OCI-LY1 (cell line): Measurements from ENCODE around the gene GRAP2.

Experiments used
- H2AFZ ChIP-seq: fragments of 200-600 bp; sonication (generic), shearing (Covaris generic); 2 replicates; pipeline ENCODE4 v1.6.0; 2014; ENCODE audit warnings: antibody characterized with exemption, mild to moderate bottlenecking, low read length
- H3F3A ChIP-seq: fragments of 200-600 bp; sonication (generic), shearing (Covaris generic); 2 replicates; pipeline ENCODE4 v1.6.0; 2014; ENCODE audit warnings: mild to moderate bottlenecking, antibody characterized with exemption, low read length, moderate library complexity; ENCODE audit not compliant: insufficient read depth
- H3K27ac ChIP-seq: fragments of 200-600 bp; sonication (generic); 2 replicates; pipeline ENCODE4 v1.5.1; 2014; ENCODE audit warnings: low read length, mixed run types, mild to moderate bottlenecking, low read depth; ENCODE audit not compliant: poor library complexity, severe bottlenecking
- H3K27me3 ChIP-seq: fragments of 200-600 bp; sonication (generic); 2 replicates; pipeline ENCODE4 v1.6.0; 2014; ENCODE audit warnings: antibody characterized with exemption, mild to moderate bottlenecking, low read length, moderate library complexity; ENCODE audit not compliant: insufficient read depth
- H3K36me3 ChIP-seq: fragments of 200-600 bp; sonication (generic); 2 replicates; pipeline ENCODE4 v1.6.1; 2014; ENCODE audit warnings: mild to moderate bottlenecking, antibody characterized with exemption, low read length, moderate library complexity, mixed read lengths; ENCODE audit not compliant: insufficient read depth
- H3K4me1 ChIP-seq: fragments of 200-600 bp; sonication (generic); 2 replicates; pipeline ENCODE4 v1.5.1; 2014; ENCODE audit warnings: mild to moderate bottlenecking, low read length, moderate library complexity; ENCODE audit not compliant: insufficient read depth, severe bottlenecking
- H3K4me2 ChIP-seq: fragments of 200-600 bp; sonication (generic), shearing (Covaris generic); 2 replicates; pipeline ENCODE4 v1.6.1; 2014; ENCODE audit warnings: low read length
- H3K4me3 ChIP-seq: fragments of 200-600 bp; sonication (generic); 2 replicates; pipeline ENCODE4 v1.5.1; 2014; ENCODE audit warnings: low read length, low read depth, mild to moderate bottlenecking, mixed read lengths; ENCODE audit not compliant: poor library complexity, severe bottlenecking
- H3K79me2 ChIP-seq: fragments of 200-600 bp; shearing (Covaris generic); 2 replicates; pipeline ENCODE4 v1.6.1; 2016; ENCODE audit warnings: mixed run types, low read length, mixed read lengths; ENCODE audit not compliant: insufficient read depth
- H3K9ac ChIP-seq: fragments of 200-600 bp; sonication (generic), shearing (Covaris generic); 2 replicates; pipeline ENCODE4 v1.6.1; 2014; ENCODE audit warnings: mild to moderate bottlenecking, low read length, mixed read lengths
- H3K9me2 ChIP-seq: fragments of 200-600 bp; sonication (generic), shearing (Covaris generic); 2 replicates; pipeline ENCODE4 v1.6.1; 2014; ENCODE audit warnings: low read depth, mild to moderate bottlenecking, low read length, mixed read lengths
- H3K9me3 ChIP-seq: fragments of 200-600 bp; shearing (Covaris generic); 2 replicates; pipeline ENCODE4 v1.6.1; 2014; ENCODE audit warnings: low read length, mixed read lengths
- H4K20me1 ChIP-seq: fragments of 200-600 bp; sonication (generic), shearing (Covaris generic); 2 replicates; pipeline ENCODE4 v1.6.0; 2016; ENCODE audit warnings: mild to moderate bottlenecking, low read length; ENCODE audit not compliant: insufficient read depth
- EZH2 ChIP-seq: fragments of 200-600 bp; sonication (generic), shearing (Covaris generic); IDR thresholded peaks from 2 replicates; pipeline ENCODE4 v1.8.0; 2017; ENCODE audit warnings: borderline replicate concordance, mixed run types, mild to moderate bottlenecking, antibody characterized with exemption, low read length, moderate library complexity, mixed read lengths
- TF ChIP-seq, protein P1 (sequence below): fragments of 200-600 bp; sonication (generic), shearing (Covaris generic); IDR thresholded peaks from 2 replicates; pipeline ENCODE4 v1.5.1; 2017; ENCODE audit warnings: mild to moderate bottlenecking, antibody characterized with exemption, low read length, moderate library complexity, mixed read lengths

The GRAP2 gene

DNA sequence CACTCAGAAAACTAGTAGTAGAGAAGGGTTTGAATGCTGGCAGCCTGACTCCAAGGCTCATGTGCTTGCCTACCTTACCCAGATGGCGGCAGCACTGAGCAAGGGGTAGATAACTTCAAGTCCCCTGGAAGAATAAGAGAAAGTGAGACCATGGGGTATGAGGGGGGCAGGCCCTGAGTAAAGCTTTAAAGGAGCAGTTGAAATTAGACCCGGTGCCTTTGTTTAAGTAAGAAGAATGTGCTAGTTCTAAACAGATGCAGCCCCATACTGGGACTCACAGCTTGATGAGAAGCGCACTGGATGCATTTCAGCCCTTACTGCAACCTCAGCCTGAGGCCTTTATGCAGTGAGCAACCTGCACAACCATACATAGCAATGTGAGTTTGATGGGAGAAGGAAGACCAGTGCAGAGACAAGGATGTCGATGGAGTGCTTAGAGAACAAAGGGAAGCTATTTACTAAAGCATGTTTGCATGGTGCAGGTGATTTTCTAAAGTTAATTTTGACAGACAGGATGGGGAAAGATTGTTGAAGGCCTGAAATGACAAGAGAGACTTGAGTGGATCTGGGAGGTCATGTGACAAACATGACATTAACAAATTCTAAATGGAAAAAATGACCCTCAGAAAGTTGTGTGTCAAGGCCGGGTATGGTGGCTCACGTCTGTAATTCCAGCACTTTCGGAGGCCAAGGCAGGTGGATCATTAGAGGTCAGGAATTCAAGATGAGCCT is 32.2 kb downstream of the GRAP2 start:
- Histone ChIP-seq H2AFZ (no peak overlapping the region), H3K9ac (no peak overlapping the region), H3K27me3 (no peaks in the 10 kb centered on the region; the same call in 1 of the 2 replicates), H3K9me3 (no peaks in the 10 kb centered on the region), H3K4me2 (no peak overlapping the region), H3K4me3 (no peak overlapping the region), H3K9me2 (no peaks in the 10 kb centered on the region), H3K36me3 (no peaks in the 10 kb centered on the region), H3K27ac (no peak overlapping the region), H3F3A (no peaks in the 10 kb centered on the region), H3K4me1 (no peaks in the 10 kb centered on the region), H4K20me1 (no peaks in the 10 kb centered on the region), H3K79me2 (no peaks in the 10 kb centered on the region)
- TF ChIP-seq, protein P1, sequence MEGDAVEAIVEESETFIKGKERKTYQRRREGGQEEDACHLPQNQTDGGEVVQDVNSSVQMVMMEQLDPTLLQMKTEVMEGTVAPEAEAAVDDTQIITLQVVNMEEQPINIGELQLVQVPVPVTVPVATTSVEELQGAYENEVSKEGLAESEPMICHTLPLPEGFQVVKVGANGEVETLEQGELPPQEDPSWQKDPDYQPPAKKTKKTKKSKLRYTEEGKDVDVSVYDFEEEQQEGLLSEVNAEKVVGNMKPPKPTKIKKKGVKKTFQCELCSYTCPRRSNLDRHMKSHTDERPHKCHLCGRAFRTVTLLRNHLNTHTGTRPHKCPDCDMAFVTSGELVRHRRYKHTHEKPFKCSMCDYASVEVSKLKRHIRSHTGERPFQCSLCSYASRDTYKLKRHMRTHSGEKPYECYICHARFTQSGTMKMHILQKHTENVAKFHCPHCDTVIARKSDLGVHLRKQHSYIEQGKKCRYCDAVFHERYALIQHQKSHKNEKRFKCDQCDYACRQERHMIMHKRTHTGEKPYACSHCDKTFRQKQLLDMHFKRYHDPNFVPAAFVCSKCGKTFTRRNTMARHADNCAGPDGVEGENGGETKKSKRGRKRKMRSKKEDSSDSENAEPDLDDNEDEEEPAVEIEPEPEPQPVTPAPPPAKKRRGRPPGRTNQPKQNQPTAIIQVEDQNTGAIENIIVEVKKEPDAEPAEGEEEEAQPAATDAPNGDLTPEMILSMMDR = peak; percentile 77
- no peak for TF ChIP-seq EZH2

GRCh38 chr22:39933741-39934140 is 32.9 kb downstream of the GRAP2 start:
- Histone ChIP-seq H2AFZ (no peak overlapping the region), H3K36me3 (no peaks in the 10 kb centered on the region), H4K20me1 (no peaks in the 10 kb centered on the region), H3K4me3 (no peak overlapping the region), H3K27me3 (no peaks in the 10 kb centered on the region; the same call in 1 of the 2 replicates), H3K9me2 (no peaks in the 10 kb centered on the region), H3K9me3 (no peaks in the 10 kb centered on the region), H3K79me2 (no peaks in the 10 kb centered on the region), H3K4me1 (no peaks in the 10 kb centered on the region), H3K27ac (no peak overlapping the region), H3K9ac (no peak overlapping the region), H3F3A (no peaks in the 10 kb centered on the region), H3K4me2 (no peak overlapping the region)
- TF ChIP-seq, protein P1 = no peak

GRCh38 chr22:39935116-39935515 is 34.2 kb downstream of the GRAP2 start:
- no peaks in the 10 kb centered on the region for H4K20me1 ChIP-seq
- H3K27me3 ChIP-seq = no peaks in the 10 kb centered on the region; the same call in 1 of the 2 replicates
- no peak overlapping the region for H2AFZ ChIP-seq
- no peaks in the 10 kb centered on the region for H3K9me3 ChIP-seq
- no peaks in the 10 kb centered on the region for H3K4me1 ChIP-seq
- no peak overlapping the region for H3K27ac ChIP-seq
- no peaks in the 10 kb centered on the region for H3K36me3 ChIP-seq
- no peak overlapping the region for H3K4me3 ChIP-seq
- H3K4me2 ChIP-seq = no peak overlapping the region
- no peaks in the 10 kb centered on the region for H3K9me2 ChIP-seq
- H3F3A ChIP-seq = no peaks in the 10 kb centered on the region
- TF ChIP-seq, protein P1 = no peak
- no peak for TF ChIP-seq EZH2
- no peak overlapping the region for H3K9ac ChIP-seq
- H3K79me2 ChIP-seq = no peaks in the 10 kb centered on the region
